ENCODE data around the gene MLYCD.

MLYCD gene

DNA sequence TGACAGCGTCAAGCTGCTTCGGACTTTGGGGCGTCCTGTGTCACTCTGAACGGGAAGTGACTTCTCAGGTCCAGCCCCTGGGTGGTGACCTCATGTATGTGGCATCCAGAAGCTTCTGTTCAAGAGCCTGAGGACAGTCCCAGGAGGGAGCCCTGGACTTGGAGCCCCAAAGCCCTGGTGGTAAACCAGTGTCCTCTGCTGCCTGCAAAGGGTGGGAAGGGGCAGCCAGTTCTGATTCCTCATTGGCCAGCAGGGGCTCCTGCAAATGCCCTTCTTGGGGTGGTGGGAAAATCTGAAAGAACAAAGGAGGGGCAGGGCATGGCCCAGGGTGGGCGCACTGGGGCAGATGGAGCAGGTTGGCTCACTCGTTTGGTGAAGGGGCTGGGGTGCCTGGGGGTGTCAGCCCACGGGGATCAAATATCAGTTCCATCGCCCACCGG is 55.7 kb downstream of the MLYCD start:
- no peak for DNase-seq (ENCODE audit: low read depth in 2 of 3, low spot score in 1 of 3)

DNA sequence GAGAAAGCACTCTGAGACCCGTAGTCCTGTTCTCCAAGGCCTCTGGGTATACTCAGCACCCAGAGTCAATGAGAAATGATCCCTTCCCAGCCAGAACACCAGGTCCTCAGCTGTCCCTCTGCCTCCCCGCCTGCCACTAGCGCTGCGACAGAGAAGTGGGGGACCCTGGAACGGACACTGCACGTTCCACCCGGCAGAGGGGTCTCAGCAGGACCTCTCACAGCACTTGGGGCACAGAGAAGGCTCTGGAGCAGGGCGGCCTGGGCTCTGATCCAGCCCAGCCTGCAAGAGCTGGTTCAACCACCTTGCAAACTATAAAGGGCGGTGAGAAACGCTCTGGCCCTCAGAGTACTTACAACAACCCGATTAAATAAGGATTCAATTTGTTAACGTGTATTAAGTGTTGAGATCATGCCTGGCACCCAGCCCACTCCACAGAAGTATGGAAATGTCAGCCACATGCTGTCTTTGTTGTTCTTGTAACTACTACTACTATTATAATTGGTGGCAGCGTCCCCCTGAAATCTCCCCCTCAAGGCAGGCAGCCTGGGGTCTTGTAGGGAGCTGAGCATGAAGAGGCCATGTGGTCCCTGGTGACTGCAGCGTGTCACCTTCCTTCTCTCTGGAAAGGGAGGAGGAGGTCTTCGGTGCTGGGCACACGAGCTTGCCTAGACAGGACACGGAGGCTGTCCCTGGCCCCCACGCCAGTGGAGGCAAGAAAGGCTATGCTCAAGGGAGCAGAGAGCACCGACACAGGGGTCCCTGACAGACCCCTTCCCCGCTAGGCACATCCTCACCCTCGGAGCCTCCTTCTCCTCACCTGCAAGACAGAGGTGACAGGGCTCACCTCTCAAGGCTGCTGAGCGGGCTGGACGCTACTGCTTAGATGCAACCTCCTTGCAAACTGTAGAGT is 56.6 kb downstream of the MLYCD start:
- no peak for DNase-seq (ENCODE audit: low read depth in 2 of 3, low spot score in 1 of 3)

DNA sequence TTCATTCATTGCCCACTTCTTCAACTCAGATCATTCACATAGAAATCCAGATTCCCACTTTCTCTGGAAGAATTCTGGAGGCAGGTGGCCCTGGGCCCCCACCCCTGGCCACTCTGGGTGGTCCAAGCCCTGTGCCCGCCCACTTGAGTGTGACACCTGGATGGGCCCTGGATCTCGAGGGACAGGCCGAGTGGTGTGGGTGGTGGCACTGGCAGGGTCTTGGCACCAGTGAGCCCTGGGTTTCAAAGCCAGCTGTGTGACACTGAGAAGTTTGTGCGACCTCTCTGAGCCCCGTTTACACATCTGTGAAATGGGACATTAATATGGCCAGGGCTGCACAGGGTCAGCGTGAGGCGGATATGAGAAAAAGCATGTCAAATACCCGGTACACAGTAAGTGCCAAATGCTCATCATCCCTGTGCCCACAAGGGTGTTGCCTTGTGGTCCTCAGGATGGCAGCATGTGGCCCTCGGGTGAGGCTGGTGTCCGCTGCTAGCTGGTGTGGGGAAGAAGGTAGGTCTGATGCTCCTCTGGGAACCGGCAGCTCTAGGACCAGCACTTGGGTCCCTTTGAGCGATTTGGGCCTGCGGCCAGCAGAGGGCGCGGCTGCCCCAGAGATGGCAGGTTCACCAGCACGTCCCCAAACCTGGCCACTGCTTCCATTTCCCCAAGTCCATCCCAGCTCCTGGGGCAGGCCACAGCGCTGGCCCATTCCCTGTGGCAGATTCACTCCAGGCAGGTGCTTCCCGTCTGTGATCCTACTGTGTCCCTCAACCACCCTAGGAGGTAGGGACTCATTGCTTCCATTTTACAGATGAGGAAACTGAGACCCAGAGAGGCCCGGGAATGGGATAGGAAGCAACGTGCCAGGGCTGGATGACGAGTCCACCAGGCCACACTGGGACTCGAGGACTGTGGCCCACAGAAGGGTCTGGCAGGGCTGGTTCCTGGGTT is 57.7 kb downstream of the MLYCD start:
- peak; percentile 65 to 72 (median 67) for DNase-seq (ENCODE audit: low read depth in 2 of 3, low spot score in 1 of 3)

DNA sequence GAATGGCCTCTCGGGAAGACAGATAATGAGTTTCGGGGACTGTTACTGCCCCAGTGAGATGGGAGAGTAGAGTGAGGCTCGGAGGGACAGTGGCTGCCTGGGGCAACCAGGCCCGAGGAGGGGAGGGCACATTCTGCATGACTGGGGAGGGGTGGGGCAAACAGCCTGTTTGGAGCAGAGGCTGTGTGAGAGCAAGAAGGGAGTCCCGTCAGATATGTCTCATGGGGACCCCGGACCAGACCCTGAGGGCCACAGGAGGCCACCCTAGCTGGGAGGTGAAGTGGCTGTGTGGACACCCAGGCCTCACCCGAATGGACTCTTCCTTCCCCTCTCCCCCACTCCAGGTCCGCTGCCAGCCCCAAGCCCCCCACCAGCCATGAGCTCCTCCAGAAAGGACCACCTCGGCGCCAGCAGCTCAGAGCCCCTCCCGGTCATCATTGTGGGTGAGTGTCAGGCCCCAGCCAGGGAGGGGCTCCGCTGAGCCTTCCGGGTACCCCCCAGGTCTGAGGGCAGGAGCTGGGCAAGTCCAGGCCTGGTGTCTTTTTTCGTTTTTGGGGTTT is 58.5 kb downstream of the MLYCD start:
- no peak for DNase-seq (ENCODE audit: low read depth in 2 of 3, low spot score in 1 of 3)

DNA sequence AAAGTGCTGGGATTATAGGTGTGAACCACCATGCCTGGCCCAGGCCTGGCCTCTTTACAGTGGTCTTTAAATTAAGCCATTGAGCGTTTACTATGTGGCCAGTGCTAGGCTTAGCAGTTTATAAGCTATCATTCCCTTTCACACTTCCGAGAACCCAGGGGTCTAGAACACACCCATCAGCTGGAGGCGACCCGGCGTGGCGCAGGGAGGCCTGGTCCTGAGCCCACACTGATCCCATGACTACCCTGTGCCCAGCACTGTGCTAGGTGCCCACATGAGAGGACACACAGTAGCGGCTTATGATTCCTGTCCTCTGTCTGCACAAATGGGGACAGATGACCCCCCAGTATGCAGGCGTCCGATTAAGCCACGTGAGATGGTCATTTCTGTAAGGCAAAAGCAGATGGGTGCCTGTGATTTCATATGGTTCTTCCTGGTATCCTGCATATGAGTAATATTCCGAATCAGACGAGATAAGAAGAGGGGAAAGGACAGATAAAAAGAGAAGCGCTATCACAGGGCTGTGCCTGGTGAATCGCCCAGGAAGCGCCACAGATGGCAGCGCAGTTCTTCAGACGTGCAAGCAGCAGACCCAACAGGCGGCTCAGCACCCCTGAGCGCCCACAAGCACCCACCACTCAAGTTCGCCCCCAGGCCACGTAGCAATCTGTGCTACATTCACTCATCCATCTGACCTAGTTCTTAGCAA is 59.4 kb downstream of the MLYCD start:
- DNase-seq (ENCODE audit: low read depth in 2 of 3, low spot score in 1 of 3) = no peak

DNA sequence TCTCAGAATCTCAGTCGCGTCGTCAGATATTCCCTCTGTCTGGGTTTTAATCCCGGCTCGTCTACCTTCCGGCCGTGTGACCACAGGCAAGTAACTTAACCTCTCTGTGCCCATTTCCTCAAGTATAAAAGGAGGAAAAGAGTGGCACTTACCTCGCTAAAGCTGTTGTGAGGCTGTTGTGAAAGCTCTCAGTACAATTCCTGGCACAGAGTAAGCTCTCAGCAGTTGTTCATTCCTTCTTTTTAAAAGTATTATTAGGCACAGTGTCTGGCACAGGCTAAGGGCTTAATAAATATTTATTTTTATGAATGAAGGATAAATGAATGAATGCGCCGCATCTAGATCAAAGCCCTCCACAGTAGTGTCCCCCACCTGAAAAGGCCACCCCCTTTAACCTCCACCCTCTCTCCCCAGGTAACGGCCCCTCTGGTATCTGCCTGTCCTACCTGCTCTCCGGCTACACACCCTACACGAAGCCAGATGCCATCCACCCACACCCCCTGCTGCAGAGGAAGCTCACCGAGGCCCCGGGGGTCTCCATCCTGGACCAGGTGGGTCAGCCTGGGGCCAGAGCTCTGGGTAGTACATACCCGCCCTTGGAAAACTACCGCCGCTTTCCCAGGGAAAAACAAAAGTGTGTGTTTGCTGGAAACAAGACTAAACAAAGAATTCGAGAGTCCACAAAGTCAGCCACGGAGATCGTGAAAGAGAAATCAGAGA is 60.1 kb downstream of the MLYCD start:
- DNase-seq (ENCODE audit: low read depth in 2 of 3, low spot score in 1 of 3) = no peak

DNA sequence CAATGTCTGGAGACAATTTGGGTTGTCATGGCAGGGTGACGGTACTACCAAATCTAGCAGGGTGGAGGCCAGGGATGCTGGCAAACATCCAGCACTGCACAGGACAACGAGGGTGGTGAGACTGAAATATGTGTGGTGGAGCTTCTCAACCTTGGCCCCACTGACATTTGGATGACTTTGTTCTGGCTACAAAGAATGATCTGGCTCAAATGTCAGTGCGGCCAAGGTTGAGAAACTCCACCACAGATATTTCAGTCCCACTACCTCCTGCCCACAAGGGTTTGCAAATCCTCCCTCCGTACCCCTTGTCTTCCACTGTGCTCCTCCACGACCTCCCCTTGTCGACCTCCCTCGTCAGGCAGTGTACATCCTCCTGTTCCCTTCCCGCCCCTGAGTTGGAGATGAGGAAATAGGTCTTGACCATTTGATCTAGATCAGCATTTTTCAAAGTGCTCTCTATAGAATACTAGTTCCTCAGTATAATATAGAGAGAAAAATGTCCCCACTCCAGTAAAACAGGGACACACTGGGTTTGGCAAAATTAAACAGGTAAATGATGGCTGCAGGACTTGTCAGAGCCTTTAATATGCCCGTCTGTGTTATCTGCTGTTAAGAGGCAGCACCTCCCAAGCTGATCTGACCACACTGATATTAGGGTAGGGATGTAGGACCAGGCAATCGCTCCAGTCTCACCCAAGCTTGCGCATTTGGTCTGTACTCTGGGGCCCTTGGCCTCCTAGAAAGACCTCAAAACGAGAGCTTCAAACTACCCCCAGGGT is 60.9 kb downstream of the MLYCD start:
- no peak for DNase-seq (ENCODE audit: low read depth in 2 of 3, low spot score in 1 of 3)

DNA sequence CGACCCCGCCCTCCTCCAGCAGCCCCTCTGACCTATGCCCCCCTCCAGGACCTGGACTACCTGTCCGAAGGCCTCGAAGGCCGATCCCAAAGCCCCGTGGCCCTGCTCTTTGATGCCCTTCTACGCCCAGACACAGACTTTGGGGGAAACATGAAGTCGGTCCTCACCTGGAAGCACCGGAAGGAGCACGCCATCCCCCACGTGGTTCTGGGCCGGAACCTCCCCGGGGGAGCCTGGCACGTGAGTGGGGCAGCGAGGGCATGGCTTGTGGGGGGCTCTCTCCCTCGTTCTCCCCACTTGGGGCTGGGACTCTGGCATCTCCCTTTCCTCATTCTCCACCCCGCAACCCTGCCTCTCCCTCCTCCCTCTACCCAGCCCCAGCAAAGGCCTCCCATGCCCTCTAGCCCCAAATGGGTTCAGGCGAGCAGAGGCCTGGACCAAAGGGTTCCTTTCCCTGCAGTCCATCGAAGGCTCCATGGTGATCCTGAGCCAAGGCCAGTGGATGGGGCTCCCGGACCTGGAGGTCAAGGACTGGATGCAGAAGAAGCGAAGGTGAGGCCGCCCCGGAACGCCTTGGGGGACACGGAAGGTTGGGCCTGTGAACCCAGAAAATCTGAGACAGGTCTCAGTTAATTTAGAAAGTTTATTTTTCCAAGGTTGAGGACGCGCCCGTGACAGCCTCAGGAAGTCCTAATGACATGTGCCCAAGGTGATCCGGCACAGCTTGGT is 61.8 kb downstream of the MLYCD start:
- DNase-seq (ENCODE audit: low read depth in 2 of 3, low spot score in 1 of 3) = no peak

DNA sequence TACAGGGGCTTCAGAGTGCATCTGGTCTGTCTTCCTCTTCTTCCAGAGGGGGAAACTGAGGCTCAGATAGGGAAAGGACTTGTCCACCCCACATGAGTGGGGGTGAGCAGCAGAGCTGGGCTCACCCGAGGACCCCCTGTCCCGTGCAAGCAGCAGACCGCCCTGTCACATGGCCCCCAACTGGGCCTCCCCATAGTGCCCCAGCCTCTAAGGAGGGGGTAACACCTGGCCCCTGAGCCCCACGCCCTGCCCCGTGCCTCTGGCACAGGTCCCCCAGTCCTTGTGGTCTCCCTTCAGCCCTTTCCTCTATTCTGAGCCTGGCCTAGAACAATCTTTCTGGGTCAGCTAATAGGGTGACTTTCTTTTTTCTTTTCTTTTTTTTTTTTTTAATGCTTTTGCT is 62.7 kb downstream of the MLYCD start:
- DNase-seq (ENCODE audit: low read depth in 2 of 3, low spot score in 1 of 3) = no peak

DNA sequence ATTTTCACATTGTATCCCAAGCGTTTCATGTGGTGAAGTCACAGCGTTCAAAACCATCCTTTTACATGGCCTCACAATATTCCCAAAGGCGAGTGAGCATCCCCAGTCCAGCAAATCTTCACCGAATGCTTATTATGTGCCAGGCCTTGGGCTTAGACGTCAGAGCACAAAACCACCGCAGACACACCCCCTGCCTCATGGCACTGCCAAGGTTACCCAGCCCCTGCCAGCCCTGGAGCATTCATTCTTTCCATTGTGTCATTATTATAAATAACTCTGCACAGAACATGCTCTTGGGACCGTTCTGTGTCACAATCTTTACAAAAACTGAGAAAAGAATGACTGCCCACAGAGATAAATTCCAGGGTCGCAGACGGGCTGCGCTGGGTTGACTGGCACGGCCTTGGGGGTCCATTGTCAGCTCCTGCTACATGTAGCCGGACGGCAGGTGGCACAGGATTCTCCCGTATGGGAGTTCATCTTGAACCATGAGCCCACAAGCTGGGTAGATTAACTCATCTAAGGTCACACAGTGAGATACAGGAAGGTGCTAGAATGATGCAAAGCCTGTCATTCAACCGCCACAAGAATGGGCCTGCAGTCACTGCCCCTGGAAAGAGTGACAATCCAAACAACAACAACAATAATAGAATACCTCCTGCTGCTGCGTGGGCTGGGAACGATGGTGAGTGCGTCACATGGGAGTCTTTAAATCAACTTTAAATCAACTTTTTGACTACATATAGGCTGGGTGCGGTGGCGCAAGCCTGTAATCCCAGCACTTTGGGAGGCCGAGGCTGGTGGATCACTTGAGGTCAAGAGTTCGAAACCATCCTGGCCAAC is 64.6 kb downstream of the MLYCD start:
- DNase-seq (ENCODE audit: low read depth in 2 of 3, low spot score in 1 of 3) = no peak

DNA sequence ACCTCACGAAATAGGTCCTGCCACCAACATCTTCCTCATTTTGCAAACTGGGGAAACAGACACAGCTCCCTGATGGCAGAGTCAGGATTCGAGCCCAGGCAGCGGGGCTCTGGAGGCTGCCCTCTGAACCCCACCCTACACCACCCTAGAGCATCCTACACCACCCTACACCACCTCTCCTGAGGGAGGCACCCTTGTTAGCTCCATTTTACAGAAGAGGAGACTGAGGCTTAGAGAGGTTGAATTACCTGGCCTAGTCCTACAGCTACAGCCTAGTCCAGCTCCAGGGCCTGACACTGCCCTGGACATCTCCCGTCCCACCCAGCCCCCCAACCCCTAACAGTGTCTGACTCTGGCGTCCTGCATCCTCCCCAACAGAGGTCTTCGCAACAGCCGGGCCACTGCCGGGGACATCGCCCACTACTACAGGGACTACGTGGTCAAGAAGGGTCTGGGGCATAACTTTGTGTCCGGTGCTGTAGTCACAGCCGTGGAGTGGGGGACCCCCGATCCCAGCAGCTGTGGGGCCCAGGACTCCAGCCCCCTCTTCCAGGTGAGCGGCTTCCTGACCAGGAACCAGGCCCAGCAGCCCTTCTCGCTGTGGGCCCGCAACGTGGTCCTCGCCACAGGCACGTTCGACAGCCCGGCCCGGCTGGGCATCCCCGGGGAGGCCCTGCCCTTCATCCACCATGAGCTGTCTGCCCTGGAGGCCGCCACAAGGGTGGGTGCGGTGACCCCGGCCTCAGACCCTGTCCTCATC is 65.9 kb downstream of the MLYCD start:
- no peak for DNase-seq (ENCODE audit: low read depth in 2 of 3, low spot score in 1 of 3)

DNA sequence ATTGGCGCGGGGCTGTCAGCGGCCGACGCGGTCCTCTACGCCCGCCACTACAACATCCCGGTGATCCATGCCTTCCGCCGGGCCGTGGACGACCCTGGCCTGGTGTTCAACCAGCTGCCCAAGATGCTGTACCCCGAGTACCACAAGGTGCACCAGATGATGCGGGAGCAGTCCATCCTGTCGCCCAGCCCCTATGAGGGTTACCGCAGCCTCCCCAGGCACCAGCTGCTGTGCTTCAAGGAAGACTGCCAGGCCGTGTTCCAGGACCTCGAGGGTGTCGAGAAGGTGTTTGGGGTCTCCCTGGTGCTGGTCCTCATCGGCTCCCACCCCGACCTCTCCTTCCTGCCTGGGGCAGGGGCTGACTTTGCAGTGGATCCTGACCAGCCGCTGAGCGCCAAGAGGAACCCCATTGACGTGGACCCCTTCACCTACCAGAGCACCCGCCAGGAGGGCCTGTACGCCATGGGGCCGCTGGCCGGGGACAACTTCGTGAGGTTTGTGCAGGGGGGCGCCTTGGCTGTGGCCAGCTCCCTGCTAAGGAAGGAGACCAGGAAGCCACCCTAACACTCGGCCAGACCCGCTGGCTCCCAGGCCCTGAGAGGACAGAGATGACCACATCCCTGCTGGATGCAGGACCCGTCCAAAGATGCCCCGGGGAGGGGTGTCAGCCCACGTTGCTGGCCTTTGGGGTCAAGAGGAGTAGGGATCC is 66.7 kb downstream of the MLYCD start:
- DNase-seq (ENCODE audit: low read depth in 2 of 3, low spot score in 1 of 3) = no peak

DNA sequence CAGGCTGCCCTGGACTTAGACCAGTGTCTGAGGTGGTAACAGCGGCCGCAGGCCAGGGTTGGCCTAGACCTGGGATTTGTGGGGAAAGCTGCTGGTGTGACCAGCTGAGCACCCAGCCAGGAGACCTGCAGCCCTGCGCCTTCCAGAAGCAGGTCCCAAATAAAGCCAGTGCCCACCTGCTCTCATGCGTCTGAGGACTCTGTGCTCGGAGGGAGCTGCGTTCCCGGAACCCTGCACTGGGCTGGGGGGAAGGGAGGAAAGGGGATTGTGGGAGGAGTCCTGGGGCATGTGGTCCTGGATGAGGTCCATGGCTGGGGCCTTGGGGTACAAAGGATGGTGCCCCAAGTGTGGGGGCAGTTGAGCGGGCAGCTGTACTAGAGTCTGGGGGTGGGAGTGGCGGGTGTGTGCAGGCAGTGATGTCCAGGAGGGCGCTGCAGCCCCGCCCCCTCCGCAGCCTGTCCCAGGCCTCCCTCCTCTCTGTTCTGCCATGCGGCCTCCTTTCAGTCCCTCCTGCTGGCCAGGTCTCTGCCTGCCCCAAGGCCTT is 67.3 kb downstream of the MLYCD start:
- no peak for DNase-seq (ENCODE audit: low read depth in 2 of 3, low spot score in 1 of 3)

DNA sequence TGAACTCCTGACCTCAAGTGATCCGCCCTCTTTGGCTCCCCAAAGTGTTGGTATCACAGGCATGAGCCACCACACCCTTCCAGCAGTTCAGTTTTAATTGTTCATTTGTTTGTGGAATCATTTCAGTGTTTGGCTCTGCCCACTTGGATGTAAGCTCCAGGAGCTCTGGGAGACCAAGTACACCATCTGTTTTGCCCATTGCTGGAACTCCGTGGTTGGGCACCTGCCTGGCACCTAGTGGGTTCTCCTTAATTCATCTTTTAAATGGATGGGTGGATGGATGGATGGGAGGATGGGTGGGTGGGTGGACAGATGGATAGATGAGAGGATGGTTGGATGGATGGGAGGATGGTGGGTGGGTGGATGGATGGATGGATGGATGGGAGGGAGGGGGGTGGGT is 68.2 kb downstream of the MLYCD start:
- DNase-seq (ENCODE audit: low read depth in 2 of 3, low spot score in 1 of 3) = no peak

DNA sequence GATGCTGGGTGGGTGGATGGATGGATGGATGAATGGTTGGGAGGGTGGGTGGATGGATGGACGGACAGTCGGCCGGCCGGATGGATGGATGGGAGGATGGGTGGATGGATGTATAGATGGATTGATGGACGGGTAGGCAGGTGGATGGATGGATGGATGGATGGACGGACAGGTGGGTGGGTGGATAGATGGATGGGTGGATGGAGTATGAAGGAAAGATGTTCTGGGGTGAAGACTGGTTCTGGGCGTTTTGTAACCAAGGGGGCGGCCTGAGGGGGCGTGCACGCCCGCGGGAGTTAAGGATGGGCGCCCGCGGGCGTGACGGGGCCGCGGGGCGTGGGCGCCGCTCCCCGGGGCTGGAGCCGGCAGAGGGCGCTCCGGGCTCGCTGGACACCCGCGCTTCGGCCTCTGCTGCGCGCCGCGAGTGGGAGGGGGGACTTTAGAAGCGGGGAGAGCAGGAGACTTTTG is 69.0 kb downstream of the MLYCD start, which contains the start of gene NECAB2:
Gene NECAB2 (plus strand): TSS at position 407 of the 468 bp plus-strand sequence. CDS start 405 bp downstream, outside the sequence.
- no peak for DNase-seq (ENCODE audit: low read depth in 2 of 3, low spot score in 1 of 3)

DNA sequence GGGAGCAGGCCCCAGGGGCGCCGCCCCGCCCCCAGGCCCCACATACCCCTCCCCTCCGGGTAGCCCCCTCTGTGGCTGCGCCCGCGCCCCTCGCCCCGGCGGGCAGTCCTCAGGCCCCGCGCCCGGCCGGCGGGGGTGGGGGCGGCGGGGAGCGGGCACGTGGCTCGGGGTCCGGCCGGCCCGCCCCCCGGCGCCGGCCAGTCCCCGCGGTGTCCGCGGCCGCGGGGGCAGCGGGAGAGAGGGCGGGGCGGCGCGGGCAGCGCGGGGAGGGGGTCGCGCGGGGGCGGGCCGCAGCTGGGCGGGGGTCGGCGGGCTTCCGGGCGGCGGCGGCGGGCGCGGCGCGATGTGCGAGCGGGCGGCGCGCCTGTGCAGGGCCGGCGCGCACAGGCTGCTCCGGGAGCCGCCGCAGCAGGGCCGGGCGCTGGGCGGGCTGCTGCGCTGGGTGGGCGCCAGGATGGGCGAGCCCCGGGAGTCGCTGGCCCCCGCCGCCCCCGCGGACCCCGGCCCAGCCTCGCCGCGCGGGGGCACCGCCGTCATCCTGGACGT is 69.5 kb downstream of the MLYCD start:
- no peak for DNase-seq (ENCODE audit: low read depth in 2 of 3, low spot score in 1 of 3)
